SK-N-MC (cell line): Measurements from ENCODE around the gene ST6GALNAC3.

ENCODE experiments used
- EZH2 ChIP-seq: fragments of 200-600 bp; sonication (generic); IDR thresholded peaks from one replicate; pipeline ENCODE4 v1.6.1; 2017; ENCODE audit warnings: antibody characterized with exemption
- POLR2AphosphoS5 ChIP-seq: IDR thresholded peaks from 2 replicates; pipeline ENCODE4 v1.6.1; 2012; ENCODE audit warnings: mild to moderate bottlenecking, low read depth, low read length, borderline replicate concordance

DNA sequence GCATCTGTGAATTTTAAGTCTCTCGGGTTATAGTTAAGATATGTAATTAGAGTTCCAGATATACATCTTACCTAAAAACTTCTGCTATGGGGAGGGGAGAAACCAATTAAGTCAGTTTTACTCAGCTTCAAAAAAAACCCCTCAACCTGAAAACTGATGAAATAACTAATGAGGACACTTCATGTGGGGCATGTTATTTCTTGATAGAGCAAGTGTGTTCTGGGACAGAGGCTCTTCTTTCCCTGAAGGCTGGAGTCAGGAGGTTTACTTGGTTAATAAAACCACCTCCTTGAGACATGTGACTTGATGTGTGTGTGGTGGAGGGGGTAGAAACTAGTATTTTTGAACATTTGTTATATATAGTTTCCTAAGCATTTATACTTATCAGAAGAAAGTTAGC is 479.7 kb downstream of the ST6GALNAC3 start:
- TF ChIP-seq EZH2 (no peak), POLR2AphosphoS5 (no peak)
